GM06990 (cell line): ENCODE data around the gene ADAM12.

Source experiments
- DNase-seq: peaks from one replicate; pipeline ENCODE4 v3.0.0-alpha.2; 2011; ENCODE audit not compliant: insufficient read length; ENCODE audit errors: extremely low read depth
- H3K27me3 ChIP-seq: replicated peaks from 2 replicates; pipeline ENCODE4 v1.6.0; 2011; ENCODE audit warnings: low read length; ENCODE audit not compliant: control insufficient read depth, insufficient read depth
- H3K36me3 ChIP-seq: 2 replicates; pipeline ENCODE4 v1.5.1; 2011; ENCODE audit warnings: low read length; ENCODE audit not compliant: control insufficient read depth, insufficient read depth
- H3K4me3 ChIP-seq: replicated peaks from 2 replicates; pipeline ENCODE4 v1.5.1; 2011; ENCODE audit warnings: low read depth, mild to moderate bottlenecking, control low read depth, low read length
- CTCF ChIP-seq: IDR thresholded peaks from 2 replicates; pipeline ENCODE4 v1.5.1; 2011; ENCODE audit warnings: low read length, control low read depth, mild to moderate bottlenecking, inconsistent platforms; ENCODE audit not compliant: insufficient read depth, poor library complexity, severe bottlenecking

Gene ADAM12

GRCh38 chr10:126409821-126410220 is 21.5 kb upstream of the ADAM12 start:
- DNase-seq: no peak

GRCh38 chr10:126408953-126409641 is 20.8 kb upstream of the ADAM12 start:
- Histone ChIP-seq H3K36me3 (no peaks in the 10 kb centered on the region), H3K4me3 (no peak overlapping the region), H3K27me3 (no peaks in the 10 kb centered on the region)
- TF ChIP-seq CTCF: no peak
- no peak for DNase-seq

More at GRCh38 chr10:126409821-126410220, 21.5 kb upstream of the ADAM12 start:
- TF ChIP-seq CTCF: no peak
- Histone ChIP-seq H3K4me3 (no peak overlapping the region), H3K27me3 (no peaks in the 10 kb centered on the region), H3K36me3 (no peaks in the 10 kb centered on the region)

GRCh38 chr10:126407831-126408230 is 19.6 kb upstream of the ADAM12 start:
- H3K36me3 ChIP-seq: no peaks in the 10 kb centered on the region
- no peak for TF ChIP-seq CTCF
- no peak overlapping the region for H3K4me3 ChIP-seq
- DNase-seq: no peak
- H3K27me3 ChIP-seq: no peaks in the 10 kb centered on the region

GRCh38 chr10:126405239-126405775 is 17.0 kb upstream of the ADAM12 start:
- TF ChIP-seq CTCF: no peak
- Histone ChIP-seq H3K36me3 (no peaks in the 10 kb centered on the region), H3K27me3 (no peaks in the 10 kb centered on the region), H3K4me3 (no peak overlapping the region)
- no peak for DNase-seq

- Histone ChIP-seq H3K4me3 (no peak overlapping the region), H3K27me3 (no peaks in the 10 kb centered on the region), H3K36me3 (no peaks in the 10 kb centered on the region)
- DNase-seq: no peak
- TF ChIP-seq CTCF: no peak
Observed at GRCh38 chr10:126402721-126403695, 14.7 kb upstream of the ADAM12 start.
